ENCODE measurements around the gene ARHGAP19.

ARHGAP19 gene

GRCh38 chr10:97228130-97228774, 64.2 kb downstream of the ARHGAP19 start:
- DNase-seq, result no peak

GRCh38 chr10:97226398-97226797, 66.0 kb downstream of the ARHGAP19 start:
- DNase-seq, result no peak

GRCh38 chr10:97224483-97225435, 67.7 kb downstream of the ARHGAP19 start:
- DNase-seq, result no peak

DNA sequence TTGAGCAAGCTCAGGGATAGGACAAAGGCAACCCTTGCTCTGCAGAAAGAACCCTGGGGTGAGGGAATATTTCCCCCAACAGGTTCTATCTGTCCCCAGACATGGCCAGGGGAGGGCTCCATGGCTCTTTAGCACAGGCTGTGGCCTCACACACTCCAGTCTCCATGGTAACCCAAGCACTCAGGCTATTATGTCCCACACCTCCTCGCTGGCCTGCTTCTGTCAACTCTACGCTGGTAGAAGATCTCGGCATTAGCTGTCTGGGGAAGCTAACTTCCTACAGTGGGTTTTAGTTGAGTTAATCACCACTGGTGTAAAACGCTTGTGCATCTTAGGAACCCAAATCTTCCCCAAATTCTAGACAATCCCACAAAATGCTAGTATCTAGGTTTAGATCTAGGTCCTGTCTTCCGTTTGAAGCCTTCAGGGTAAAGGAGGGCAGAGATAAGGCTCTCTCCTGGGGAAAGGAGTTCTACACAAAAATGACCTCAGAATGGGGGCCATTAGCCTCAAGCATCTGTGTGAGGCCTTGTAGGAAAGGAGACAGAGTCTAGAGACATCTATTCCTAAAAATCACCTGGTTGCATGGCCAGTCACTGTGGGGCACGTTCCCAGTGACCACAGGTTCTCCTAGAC, 70.0 kb downstream of the ARHGAP19 start:
- no peak for DNase-seq

GRCh38 chr10:97220355-97220754, 72.1 kb downstream of the ARHGAP19 start:
- no peak for DNase-seq

DNA sequence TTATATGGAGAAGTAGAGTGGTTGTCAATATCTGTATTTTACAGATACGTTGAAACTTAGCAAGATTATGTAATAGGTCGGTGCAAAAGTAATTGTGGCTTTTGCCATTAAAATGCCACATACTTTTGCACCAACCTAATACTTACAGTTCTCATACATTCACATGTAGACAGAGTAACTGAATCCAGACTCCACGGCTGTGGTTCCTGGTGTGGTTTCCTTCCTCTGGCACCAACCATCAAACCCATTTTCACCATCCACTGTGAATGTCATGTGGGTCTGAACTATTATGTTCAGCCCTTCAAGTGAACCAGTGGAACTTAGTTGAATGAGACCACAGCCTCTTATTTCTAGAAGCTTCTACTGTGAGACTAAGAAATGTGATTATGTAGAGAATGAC, 75.1 kb downstream of the ARHGAP19 start:
- no peak for DNase-seq

GRCh38 chr10:97215619-97216260, 76.7 kb downstream of the ARHGAP19 start:
- no peak for DNase-seq

- no peak for DNase-seq
These were observed 79.0 kb downstream of the ARHGAP19 start for GRCh38 chr10:97213431-97213830.

- no peak for DNase-seq
These were observed 81.2 kb downstream of the ARHGAP19 start for GRCh38 chr10:97211229-97211628.

DNA sequence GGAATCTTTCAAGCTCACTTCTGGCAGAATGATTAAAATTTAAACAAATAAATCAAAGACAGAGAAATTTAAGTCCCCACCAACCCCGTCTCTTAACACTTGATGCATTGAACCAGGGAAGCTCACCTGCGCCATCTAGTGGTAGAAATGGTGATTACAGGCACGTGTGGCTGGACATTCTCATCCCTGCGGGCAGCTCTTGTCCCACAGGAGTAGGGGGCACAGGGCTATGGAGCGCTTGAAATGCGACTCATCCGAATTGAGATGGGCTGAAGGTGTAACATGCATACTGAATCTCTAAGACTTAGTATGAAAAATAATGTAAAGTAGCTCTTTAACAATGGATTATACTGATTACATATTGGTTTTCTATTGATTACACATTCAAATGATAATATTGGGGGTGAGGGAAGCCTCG, 81.9 kb downstream of the ARHGAP19 start:
- peak; percentile 87 for DNase-seq

GRCh38 chr10:97207756-97208346, 84.6 kb downstream of the ARHGAP19 start:
- no peak for DNase-seq

GRCh38 chr10:97207131-97207530, 85.3 kb downstream of the ARHGAP19 start:
- DNase-seq, result no peak

- peak; percentile 33 for DNase-seq
These were observed 87.4 kb downstream of the ARHGAP19 start for GRCh38 chr10:97204826-97205679.

- peak; percentile 38 for DNase-seq
These were observed 89.2 kb downstream of the ARHGAP19 start for GRCh38 chr10:97203220-97203619.

GRCh38 chr10:97200616-97201015, 91.8 kb downstream of the ARHGAP19 start:
- peak; percentile 6 for DNase-seq

- DNase-seq, result no peak
These were observed 93.3 kb downstream of the ARHGAP19 start for GRCh38 chr10:97199152-97199551.

- DNase-seq, result no peak
These were observed 95.4 kb downstream of the ARHGAP19 start for GRCh38 chr10:97197030-97197500.

- DNase-seq, result peak; percentile 85
These were observed 96.0 kb downstream of the ARHGAP19 start for GRCh38 chr10:97196223-97197029.

GRCh38 chr10:97195706-97196222, 96.7 kb downstream of the ARHGAP19 start:
- no peak for DNase-seq

GRCh38 chr10:97192952-97193435, 99.4 kb downstream of the ARHGAP19 start:
- no peak for DNase-seq

All from activated effector memory CD4-positive, alpha-beta T cell treated with anti-CD3 and anti-CD28 coated beads, Interleukin-2, amount 50 U/mL, for 16 hours (primary cell).